Pancreas (tissue), 10 donors: ENCODE data around the gene NEUROG1. TPM values are rescaled to one million over a fixed set of nuclear protein-coding genes. Genes with fewer than 3 reads are reported as not detected.

ENCODE experiments used
- ATAC-seq, 4 donors: fragments of 200-7000 bp; cut with Tn5 transposase; one replicate each; pipeline versions ENCODE4 v1.8.0 to v1.9.1; 2020; ENCODE audit warnings: mild to moderate bottlenecking in 4 of 4, moderate library complexity in 4 of 4
- DNase-seq, 6 donors: peaks; one replicate each; pipeline ENCODE4 v3.0.0-alpha.2; 2020
- FAIRE-seq: peaks from 2 replicates; lab custom pipeline; 2012; peaks lifted over from hg19 to GRCh38; lab: Jason Lieb, UNC
- H3K27ac ChIP-seq, 4 donors: fragments of 200-600 bp; sonication (generic); 1 replicate in 3 of 4; 2 replicates in 1 of 4; pipeline versions ENCODE4 v1.5.0 to v1.8.0; 2020
- H3K27me3 ChIP-seq, 4 donors: fragments of 200-600 bp; one replicate each; pipeline ENCODE4 v1.8.0; 2021
- H3K36me3 ChIP-seq, 3 donors: fragments of 200-600 bp; sonication (generic) in 1 of 3; one replicate each; pipeline versions ENCODE4 v1.5.0 to v1.8.0; 2020 to 2021
- H3K4me1 ChIP-seq, 3 donors: fragments of 200-600 bp; one replicate each; pipeline ENCODE4 v1.8.0; 2021
- H3K4me3 ChIP-seq, 4 donors: fragments of 200-600 bp; sonication (generic) in 2 of 4; one replicate each; pipeline versions ENCODE4 v1.5.0 to v1.8.0; 2020 to 2021
- H3K9me3 ChIP-seq, 4 donors: fragments of 200-600 bp; one replicate each; pipeline ENCODE4 v1.8.0; 2021
- WGBS, 2 donors: extraction: QIAGEN DNeasy Blood & Tissue Kit; methylation state at CpG; one replicate each; pipeline ENCODE4 v1.1.7; 2013; 5-methylcytosine and 5-hydroxymethylcytosine counted together
- intact Hi-C, 3 donors: fragments of 100-400 bp; cut with DNase I; formaldehyde crosslinking; loops; one replicate each; pipeline versions ENCODE4 v1.11.1 to v1.14.2; 2022
- polyA plus RNA-seq, 2 donors: library from polyadenylated mRNA; stranded (reverse); fragments of 200-250 nt; gene quantifications; one replicate each; pipeline ENCODE4 v1.2.3, GENCODE V29; 2013
- total RNA-seq, 6 donors: library from RNA; stranded (reverse); fragmentation: NEBNext Ultra II Directional in 4 of 6; extraction: Animal tissue kit (Norgen Biotek cat#: 25700) in 4 of 6; gene quantifications; one replicate each; pipeline versions ENCODE4 v1.2.1 to v1.2.4, GENCODE V29; 2021 to 2023
- TF ChIP-seq, protein P1 (sequence below), 4 donors: fragments of 200-600 bp; sonication (generic) in 3 of 4; IDR thresholded peaks; one replicate each; pipeline versions ENCODE4 v1.5.0 to v1.8.0; 2021; ENCODE audit warnings: antibody characterized with exemption in 4 of 4
- donor health status: healthy with polysubstance abuse.
- donor health status: DM: no; HTN: no; CAD: no; lungs with moderate emphysema.
- donor health status: DM: no; HTN: no; CAD: no.
- donor health status: control.
- donor health status: control.
- donor health status: Bipolar disorder and iron deficiency.
- donor health status: DM: yes; HTN: yes; CAD: no.
- donor health status: DM: no; HTN: no; CAD: no.
- donor health status: DM: no; HTN: no; CAD: no.
- donor health status: DM: yes; HTN: yes; CAD: no.

Gene NEUROG1
- total and polyA plus RNA-seq, 8 donors, result not detected

DNA sequence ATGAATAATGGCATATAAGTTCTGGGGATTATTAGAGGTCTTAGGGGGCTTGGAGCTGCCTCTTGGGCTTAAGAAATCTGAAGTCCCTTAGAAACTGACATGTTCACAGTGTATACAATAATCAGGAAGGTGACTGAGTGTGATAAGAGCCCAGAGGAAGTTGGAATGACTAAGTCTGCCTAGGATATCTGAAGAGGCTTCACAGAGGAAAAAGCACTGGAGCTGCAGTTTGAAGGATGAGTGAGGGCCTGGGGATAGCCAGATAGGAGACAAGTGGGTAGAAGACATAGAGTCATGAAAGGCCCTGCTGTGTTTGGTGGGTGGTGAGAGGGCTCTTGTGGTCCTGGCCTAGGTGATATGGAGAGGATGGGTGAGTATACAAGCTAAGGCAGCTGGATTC lies 8.8 kb downstream of the NEUROG1 start:
- H3K4me3 ChIP-seq, result no peak overlapping the region
- H3K27me3 ChIP-seq, result peaks cover 0 to 3% (median 0%) of the 10 kb centered on the region in 4 donors
- H3K36me3 ChIP-seq, result no peaks in the 10 kb centered on the region
- intact Hi-C loops, result no loop called here
- H3K27ac ChIP-seq, result no peak overlapping the region
- TF ChIP-seq, protein P1, sequence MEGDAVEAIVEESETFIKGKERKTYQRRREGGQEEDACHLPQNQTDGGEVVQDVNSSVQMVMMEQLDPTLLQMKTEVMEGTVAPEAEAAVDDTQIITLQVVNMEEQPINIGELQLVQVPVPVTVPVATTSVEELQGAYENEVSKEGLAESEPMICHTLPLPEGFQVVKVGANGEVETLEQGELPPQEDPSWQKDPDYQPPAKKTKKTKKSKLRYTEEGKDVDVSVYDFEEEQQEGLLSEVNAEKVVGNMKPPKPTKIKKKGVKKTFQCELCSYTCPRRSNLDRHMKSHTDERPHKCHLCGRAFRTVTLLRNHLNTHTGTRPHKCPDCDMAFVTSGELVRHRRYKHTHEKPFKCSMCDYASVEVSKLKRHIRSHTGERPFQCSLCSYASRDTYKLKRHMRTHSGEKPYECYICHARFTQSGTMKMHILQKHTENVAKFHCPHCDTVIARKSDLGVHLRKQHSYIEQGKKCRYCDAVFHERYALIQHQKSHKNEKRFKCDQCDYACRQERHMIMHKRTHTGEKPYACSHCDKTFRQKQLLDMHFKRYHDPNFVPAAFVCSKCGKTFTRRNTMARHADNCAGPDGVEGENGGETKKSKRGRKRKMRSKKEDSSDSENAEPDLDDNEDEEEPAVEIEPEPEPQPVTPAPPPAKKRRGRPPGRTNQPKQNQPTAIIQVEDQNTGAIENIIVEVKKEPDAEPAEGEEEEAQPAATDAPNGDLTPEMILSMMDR (IDR thresholded peaks at IDR 0.05), result no peak
- no peak for DNase-seq
- H3K9me3 ChIP-seq, result no peaks in the 10 kb centered on the region
- no peak for FAIRE-seq
- no peaks in the 10 kb centered on the region for H3K4me1 ChIP-seq
- ATAC-seq, result no peak

DNA sequence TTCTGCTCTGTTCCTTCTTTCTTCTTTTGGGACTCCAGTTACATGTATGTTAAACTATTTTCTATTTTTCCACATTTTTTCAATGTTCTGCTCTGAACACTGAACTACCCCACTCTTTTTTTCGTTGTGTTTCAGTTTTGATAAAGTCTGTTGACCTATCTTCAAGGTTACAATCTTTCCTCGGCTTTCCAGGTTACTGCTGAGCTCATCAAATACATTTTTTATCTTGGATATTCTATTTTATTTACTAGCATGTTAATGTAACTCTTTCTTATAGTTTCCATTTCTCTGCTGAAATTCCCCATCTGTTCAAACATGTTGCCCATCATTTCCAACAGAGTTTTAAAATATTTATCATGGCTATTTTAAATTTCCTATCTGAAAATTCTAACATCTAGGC lies 13.8 kb downstream of the NEUROG1 start:
- no peaks in the 10 kb centered on the region for H3K9me3 ChIP-seq
- FAIRE-seq (no peak), DNase-seq (no peak), ATAC-seq (no peak)
- H3K4me1 ChIP-seq, result no peaks in the 10 kb centered on the region
- TF ChIP-seq, protein P1 (IDR thresholded peaks at IDR 0.05), result no peak
- 14 to 29% methylated on average over 2 of the region's 2 CpGs for WGBS, 2 donors
- intact Hi-C loops, result no loop called here
- no peak overlapping the region for H3K27ac ChIP-seq
- H3K4me3 ChIP-seq, result no peak overlapping the region
- no peaks in the 10 kb centered on the region for H3K27me3 ChIP-seq
- H3K36me3 ChIP-seq, result no peaks in the 10 kb centered on the region

DNA sequence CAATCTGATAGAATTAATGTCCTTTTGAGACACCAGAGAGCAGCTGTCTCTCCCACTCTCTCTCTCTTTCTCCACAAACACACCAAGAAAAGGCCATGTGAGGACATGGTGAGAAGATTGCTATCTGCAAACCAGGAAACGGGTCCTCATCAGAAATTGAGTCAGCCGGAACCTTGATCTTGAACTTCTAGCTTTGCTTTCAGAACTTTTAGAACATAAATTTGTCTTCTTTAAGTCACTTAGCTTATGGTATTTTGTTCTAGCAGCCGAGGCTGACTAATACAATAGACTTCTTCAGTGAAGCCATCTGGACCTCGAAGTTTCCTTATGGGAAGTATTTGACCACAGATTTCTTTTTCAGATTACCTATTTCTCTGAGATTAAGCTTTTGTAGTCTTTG lies 18.1 kb downstream of the NEUROG1 start:
- WGBS, 2 donors, result 75 to 84% methylated on average over 4 of the region's 4 CpGs
- Histone ChIP-seq H3K4me3 (no peak overlapping the region), H3K4me1 (no peaks in the 10 kb centered on the region), H3K27me3 (peaks cover 0 to 4% (median 0%) of the 10 kb centered on the region in 4 donors), H3K27ac (no peak overlapping the region), H3K36me3 (no peaks in the 10 kb centered on the region), H3K9me3 (no peaks in the 10 kb centered on the region)
- ATAC-seq, result no peak
- intact Hi-C loops, result no loop called here
- TF ChIP-seq, protein P1 (IDR thresholded peaks at IDR 0.05), result no peak
- no peak for FAIRE-seq
- DNase-seq, result no peak

DNA sequence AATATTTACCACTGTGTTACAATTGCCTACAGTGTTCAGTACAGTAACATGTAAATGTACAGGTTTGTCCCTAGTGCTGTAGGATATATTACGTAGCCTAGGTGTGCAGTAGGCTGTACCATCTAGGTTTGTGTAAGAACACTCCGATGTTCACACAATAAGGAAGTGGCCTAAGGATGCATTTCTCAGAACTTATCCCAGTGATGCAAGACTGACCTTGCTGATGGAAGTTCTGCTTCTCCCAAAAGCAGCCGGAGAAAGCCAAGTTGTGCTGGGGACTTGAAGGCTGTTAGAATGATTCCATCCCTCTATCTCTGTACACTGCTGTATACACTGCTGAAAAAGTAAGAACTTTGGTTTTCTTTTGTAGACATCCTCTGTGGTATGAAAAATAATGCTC lies 21.6 kb downstream of the NEUROG1 start:
- no peak overlapping the region for H3K4me3 ChIP-seq
- no peak for FAIRE-seq
- peaks cover 0 to 16% (median 2%) of the 10 kb centered on the region in 4 donors for H3K27me3 ChIP-seq
- no peak for ATAC-seq
- H3K4me1 ChIP-seq, result no peaks in the 10 kb centered on the region
- no peak for DNase-seq
- no peaks in the 10 kb centered on the region for H3K9me3 ChIP-seq
- H3K36me3 ChIP-seq, result no peaks in the 10 kb centered on the region
- intact Hi-C loops, result no loop called here
- WGBS, 2 donors, result 90 to 96% methylated on average over 3 of the region's 3 CpGs
- no peak overlapping the region for H3K27ac ChIP-seq
- TF ChIP-seq, protein P1 (IDR thresholded peaks at IDR 0.05), result no peak

DNA sequence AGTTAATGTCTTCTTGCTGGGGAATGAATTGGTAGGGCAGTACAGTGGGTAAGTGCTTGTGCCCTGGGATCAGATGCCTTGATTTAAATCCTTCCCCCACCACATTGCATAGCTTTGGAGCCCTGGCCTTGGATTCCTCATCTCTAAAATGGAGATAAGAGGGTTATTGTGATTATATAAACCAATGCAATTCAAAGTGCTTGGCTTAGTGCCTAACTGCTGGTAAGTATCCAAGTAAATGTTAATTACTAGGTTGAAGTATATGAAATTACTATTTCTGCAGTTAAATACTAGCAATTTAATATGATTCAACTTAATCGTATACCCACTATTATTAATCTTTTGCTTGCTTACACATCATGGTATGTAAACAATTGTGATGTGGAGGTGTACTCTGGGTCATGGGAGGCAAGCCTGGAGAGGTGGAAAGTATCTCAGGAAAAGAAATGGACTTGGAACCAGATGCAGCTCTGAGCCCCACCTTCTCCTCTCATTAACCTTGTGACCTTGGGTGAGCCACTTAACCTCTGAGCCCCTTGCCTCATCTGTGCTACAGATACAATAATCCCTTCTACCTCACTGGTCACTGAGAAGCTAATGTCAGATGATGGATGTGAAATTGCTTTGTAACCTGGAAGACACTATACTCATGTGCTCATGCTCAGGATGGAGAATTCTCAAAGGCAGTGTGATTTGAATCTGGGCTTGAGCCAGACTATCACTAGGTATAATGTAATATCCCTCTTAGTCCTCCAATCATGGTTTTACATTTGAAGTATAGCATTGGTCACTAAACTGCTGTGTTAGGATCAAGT lies 23.8 kb downstream of the NEUROG1 start:
- ATAC-seq (no peak), FAIRE-seq (no peak), DNase-seq (no peak)
- TF ChIP-seq, protein P1 (IDR thresholded peaks at IDR 0.05), result no peak
- Histone ChIP-seq H3K4me3 (no peak overlapping the region), H3K9me3 (no peaks in the 10 kb centered on the region), H3K4me1 (no peaks in the 10 kb centered on the region), H3K36me3 (no peaks in the 10 kb centered on the region), H3K27me3 (peaks cover 0 to 21% (median 2%) of the 10 kb centered on the region in 4 donors), H3K27ac (no peak overlapping the region)
- intact Hi-C loops, result no loop called here
- 8 to 11% methylated on average over 1 of the region's 1 CpG for WGBS, 2 donors
